Cardiac muscle cell (in vitro differentiated cells and primary cell): ENCODE data around the gene SEPTIN1. TPM values are rescaled to one million over a fixed set of nuclear protein-coding genes. Genes with fewer than 3 reads are reported as not detected.
A peak's percentile ranks its signal among the peaks of the same experiment; 100 is the strongest.

ENCODE experiments used
- DNase-seq, 2 donors: peaks; one replicate each; pipeline versions ENCODE4 v3.0.0 to v3.0.0-alpha.2; 2010 to 2017; ENCODE audit warnings: low read depth in 1 of 2, low spot score in 1 of 2
- H3K27ac ChIP-seq: fragments of 200-600 bp; sonication (generic); 2 replicates; pipeline ENCODE4 v1.5.1; 2016
- H3K27me3 ChIP-seq: fragments of 200-600 bp; sonication (generic); 2 replicates; pipeline ENCODE4 v1.6.0; 2016; ENCODE audit warnings: control low read depth
- H3K36me3 ChIP-seq: fragments of 200-600 bp; sonication (generic); 2 replicates; pipeline ENCODE4 v1.5.1; 2016; ENCODE audit warnings: control low read depth
- H3K4me1 ChIP-seq: fragments of 200-600 bp; sonication (generic); 2 replicates; pipeline ENCODE4 v1.8.1; 2017; ENCODE audit warnings: low read depth, mild to moderate bottlenecking, mixed run types
- H3K4me3 ChIP-seq: fragments of 200-600 bp; sonication (generic); 2 replicates; pipeline ENCODE4 v1.5.1; 2016; ENCODE audit warnings: mild to moderate bottlenecking
- H3K9me3 ChIP-seq: fragments of 200-600 bp; sonication (generic); 2 replicates; pipeline ENCODE4 v1.5.1; 2017; ENCODE audit warnings: low read depth, mild to moderate bottlenecking, control low read depth
- polyA plus RNA-seq: library from polyadenylated mRNA; unstranded; fragments of >200 nt; fragmentation: Nextera tagmentation; extraction: Ambion mirVana; gene quantifications from 2 replicates; pipeline ENCODE4 v1.2.1, GENCODE V29; 2016
- total RNA-seq: library from RNA; depleted of rRNA; stranded (reverse); fragments of >200 nt; gene quantifications from 2 replicates; pipeline ENCODE4 v1.2.3, GENCODE V29; 2016
- TF ChIP-seq, protein P1 (sequence below): IDR thresholded peaks from 2 replicates; pipeline ENCODE4 v1.5.1; 2012; ENCODE audit warnings: low read depth, mild to moderate bottlenecking, low read length

SEPTIN1 gene
- total and polyA plus RNA-seq, 2 experiments from 2014 or later: 0.95 to 11.9 TPM

DNA sequence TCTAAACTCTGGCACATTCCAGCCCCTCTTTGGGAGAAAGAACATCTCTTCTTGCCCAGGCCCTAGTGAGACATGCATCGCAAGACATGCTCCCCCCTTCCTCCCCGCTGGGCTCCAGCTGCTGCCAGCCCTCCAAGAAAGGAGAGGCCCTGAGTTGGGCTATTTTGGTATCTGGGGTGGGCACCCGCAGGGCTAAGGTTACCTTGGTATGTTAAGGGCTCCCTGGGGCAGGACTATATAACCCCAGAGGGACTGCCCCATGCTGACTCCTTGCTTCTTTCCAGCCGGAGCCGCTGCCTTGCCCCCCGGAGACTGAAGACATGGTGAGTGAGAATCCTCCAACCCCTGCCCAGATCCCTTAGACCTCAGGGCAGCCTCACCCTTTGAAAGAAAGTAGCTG is 7.8 kb downstream of the SEPTIN1 start, which contains the start of gene MYL11:
TSS of gene MYL11 (plus strand) at position 265 of the 400 bp plus-strand sequence. CDS start at position 321, 56 bp downstream.
- peaks cover 25% of the 10 kb centered on the region for H3K4me1 ChIP-seq
- TF ChIP-seq, protein P1, sequence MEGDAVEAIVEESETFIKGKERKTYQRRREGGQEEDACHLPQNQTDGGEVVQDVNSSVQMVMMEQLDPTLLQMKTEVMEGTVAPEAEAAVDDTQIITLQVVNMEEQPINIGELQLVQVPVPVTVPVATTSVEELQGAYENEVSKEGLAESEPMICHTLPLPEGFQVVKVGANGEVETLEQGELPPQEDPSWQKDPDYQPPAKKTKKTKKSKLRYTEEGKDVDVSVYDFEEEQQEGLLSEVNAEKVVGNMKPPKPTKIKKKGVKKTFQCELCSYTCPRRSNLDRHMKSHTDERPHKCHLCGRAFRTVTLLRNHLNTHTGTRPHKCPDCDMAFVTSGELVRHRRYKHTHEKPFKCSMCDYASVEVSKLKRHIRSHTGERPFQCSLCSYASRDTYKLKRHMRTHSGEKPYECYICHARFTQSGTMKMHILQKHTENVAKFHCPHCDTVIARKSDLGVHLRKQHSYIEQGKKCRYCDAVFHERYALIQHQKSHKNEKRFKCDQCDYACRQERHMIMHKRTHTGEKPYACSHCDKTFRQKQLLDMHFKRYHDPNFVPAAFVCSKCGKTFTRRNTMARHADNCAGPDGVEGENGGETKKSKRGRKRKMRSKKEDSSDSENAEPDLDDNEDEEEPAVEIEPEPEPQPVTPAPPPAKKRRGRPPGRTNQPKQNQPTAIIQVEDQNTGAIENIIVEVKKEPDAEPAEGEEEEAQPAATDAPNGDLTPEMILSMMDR: no peak
- no peak for DNase-seq
- no peak within 1 kb of the TSS for H3K27ac ChIP-seq
- no peaks in the 10 kb centered on the region for H3K27me3 ChIP-seq
- H3K9me3 ChIP-seq: no peaks in the 10 kb centered on the region
- H3K4me3 ChIP-seq: no peak within 1 kb of the TSS
- no peaks in the 10 kb centered on the region for H3K36me3 ChIP-seq

DNA sequence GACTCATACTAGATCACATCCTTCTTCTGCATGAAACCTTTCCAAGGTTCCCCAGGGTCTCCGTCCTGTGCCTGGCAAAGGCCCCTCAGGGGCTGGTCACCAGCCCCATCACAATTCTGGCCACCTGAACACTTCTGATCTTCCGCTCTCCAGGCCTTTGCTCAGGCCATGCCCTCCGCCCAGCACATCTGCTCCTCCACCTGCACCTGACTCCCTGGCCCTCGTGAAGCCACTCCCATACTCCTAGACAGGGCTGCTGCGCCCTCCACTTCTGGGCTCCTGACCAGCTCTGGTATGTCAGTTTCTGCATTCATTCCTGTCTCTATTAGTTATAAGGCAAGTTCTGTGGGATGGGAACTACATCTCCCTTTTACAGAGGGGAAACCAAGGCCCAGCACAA is 9.6 kb downstream of the SEPTIN1 start:
- TF ChIP-seq, protein P1: no peak
- Histone ChIP-seq H3K36me3 (no peaks in the 10 kb centered on the region), H3K9me3 (no peaks in the 10 kb centered on the region), H3K27ac (peak overlapping the region; percentile 93), H3K4me3 (no peak overlapping the region), H3K27me3 (no peaks in the 10 kb centered on the region), H3K4me1 (peaks cover 37% of the 10 kb centered on the region)
- DNase-seq: no peak

DNA sequence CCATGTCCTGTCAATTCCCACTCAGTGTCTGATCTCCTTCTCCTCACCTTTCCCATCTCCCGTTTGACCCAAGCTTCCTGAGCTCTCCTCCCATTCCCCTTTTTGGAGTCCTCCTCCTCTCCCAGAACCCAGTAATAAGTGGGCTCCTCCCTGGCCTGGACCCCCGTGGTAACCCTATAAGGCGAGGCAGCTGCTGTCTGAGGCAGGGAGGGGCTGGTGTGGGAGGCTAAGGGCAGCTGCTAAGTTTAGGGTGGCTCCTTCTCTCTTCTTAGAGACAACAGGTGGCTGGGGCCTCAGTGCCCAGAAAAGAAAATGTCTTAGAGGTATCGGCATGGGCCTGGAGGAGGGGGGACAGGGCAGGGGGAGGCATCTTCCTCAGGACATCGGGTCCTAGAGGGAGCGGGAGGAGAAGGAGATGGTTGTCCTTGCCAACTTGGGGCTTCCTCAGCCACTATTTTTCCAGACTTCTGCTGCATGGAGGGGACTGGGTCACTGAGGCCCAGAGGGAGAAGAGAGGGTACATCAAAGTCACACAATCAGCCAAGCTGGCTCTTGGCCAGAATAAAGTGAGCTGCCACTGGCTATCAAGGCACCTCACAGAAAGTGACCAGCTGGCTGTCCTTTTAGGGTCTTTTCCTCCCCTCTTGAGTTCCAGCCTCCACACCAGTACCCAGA is 10.2 kb downstream of the SEPTIN1 start:
- TF ChIP-seq, protein P1: no peak
- no peak overlapping the region for H3K4me3 ChIP-seq
- no peaks in the 10 kb centered on the region for H3K27me3 ChIP-seq
- peaks cover 38% of the 10 kb centered on the region for H3K4me1 ChIP-seq
- H3K36me3 ChIP-seq: no peaks in the 10 kb centered on the region
- peak in 1 of 2 donors; percentile 32 for DNase-seq
- no peaks in the 10 kb centered on the region for H3K9me3 ChIP-seq
- H3K27ac ChIP-seq: peak overlapping the region; percentile 93

DNA sequence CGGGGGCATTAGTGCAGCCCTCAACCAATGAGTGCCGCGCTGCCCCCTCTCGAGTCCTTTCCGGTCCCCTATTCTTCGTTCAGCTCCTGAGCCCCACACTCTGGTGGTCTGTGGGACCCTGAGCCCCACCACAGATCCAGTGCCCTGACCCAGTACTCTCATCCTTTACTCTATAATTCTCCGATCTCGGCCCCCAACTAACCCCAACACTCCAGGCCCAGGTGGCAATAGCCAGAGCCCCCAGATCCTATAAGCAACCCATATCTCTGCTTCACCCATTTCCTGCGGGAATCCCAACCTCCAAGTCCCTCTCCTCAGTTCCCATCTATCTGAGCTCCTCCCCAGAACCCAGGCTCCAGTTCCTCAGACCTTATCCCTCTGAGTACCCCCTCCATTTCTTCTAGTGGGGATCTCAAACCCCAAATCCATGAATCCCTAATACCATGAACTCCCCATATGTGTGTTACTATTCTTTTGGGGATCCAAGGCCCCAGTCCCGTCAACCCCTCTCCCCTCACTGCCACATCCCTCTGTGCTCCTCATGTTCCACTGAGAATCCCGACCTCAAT is 11.0 kb downstream of the SEPTIN1 start:
- peaks cover 38% of the 10 kb centered on the region for H3K4me1 ChIP-seq
- no peaks in the 10 kb centered on the region for H3K27me3 ChIP-seq
- peak overlapping the region; percentile 93 for H3K27ac ChIP-seq

DNA sequence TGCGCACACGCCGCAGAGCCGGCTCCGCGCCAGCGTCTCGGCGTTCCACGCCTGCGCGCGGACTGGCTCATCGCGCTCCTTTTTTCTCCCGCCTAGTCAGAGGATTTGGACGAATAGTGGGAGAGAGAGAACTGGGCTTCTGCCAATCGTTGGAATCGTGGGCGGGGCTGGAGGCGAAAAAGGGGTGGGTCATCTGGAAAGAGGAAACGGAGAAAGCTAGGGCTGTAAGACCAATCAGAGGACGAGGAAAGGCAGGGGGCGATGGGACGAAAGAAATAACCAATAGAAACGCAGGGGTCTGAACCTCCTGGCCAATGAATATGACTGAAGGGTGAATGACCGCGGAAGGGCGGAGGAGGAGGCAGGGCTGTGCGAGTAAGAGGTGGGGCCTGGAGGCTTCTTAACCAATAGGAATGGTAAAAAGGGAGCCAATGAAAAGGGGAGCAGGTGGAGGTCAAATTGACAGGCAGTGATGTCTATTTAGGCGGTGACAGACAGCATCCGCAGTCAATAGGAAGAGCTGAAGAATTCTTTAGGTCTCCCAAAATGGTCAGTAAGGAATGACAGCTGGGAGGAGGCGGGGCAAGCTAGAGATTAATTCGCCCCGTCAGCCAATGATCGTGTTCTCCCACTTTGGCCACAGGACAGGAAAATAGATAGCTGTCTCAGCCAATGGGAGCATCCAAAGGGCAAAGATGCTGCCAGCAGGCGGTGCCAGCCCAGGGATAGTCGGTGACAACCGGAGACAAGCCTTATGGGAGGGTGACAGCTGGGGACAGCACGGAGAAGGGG is 11.7 kb downstream of the SEPTIN1 start, which contains the start of gene TBC1D10B:
TSS of gene TBC1D10B (minus strand) at position 39 of the 792 bp plus-strand sequence. CDS start 311 bp downstream, outside the sequence.
- Histone ChIP-seq H3K4me3 (peak within 1 kb of the TSS; percentile 91), H3K9me3 (no peaks in the 10 kb centered on the region), H3K36me3 (no peaks in the 10 kb centered on the region), H3K27me3 (no peaks in the 10 kb centered on the region), H3K27ac (peak within 1 kb of the TSS; percentile 93), H3K4me1 (peaks cover 38% of the 10 kb centered on the region)
- DNase-seq: peak; percentile 99 to 100
- TF ChIP-seq, protein P1: peak; percentile 26

More for the DNA sequence above, 11.0 kb downstream of the SEPTIN1 start:
- DNase-seq: no peak
- Histone ChIP-seq H3K9me3 (no peaks in the 10 kb centered on the region), H3K4me3 (peak overlapping the region; percentile 11), H3K36me3 (no peaks in the 10 kb centered on the region)
- TF ChIP-seq, protein P1: no peak
